K562 (cell line): Measurements from ENCODE around the gene TPD52L1. TPM values are rescaled to one million over a fixed set of nuclear protein-coding genes. Genes with fewer than 3 reads are reported as not detected.
A peak's percentile ranks its signal among the peaks of the same experiment; 100 is the strongest.

Experiments used
- ATAC-seq: fragments of 200-7000 bp; cut with Tn5 transposase; 3 replicates; pipeline ENCODE4 v1.9.1; 2020; ENCODE audit warnings: moderate library complexity
- BruUV-seq: library from RNA; stranded (reverse); fragments of 400-500 nt; replicated peaks from 2 replicates; lab custom pipeline; 2021; lab: Mats Ljungman, UMichigan
- CTCF ChIA-PET: fragments of 300-600 bp; formaldehyde crosslinking; extraction: SDS; loops from one replicate; lab custom pipeline; 2021; ENCODE audit warnings: low intra/inter-chr PET ratio; lab: Yijun Ruan, JAX
- POLR2A ChIA-PET: fragments of 300-600, 350-650 bp; sonication (Branson Sonifier 250); formaldehyde crosslinking; extraction: SDS; loops from one replicate; lab custom pipeline; 2021; ENCODE audit warnings: antibody characterized with exemption, inconsistent platforms; lab: Yijun Ruan, JAX
- DNase-seq, 4 experiments: peaks; one replicate each; pipeline versions ENCODE4 v3.0.0 to v3.0.0-alpha.2; 2011 to 2018; ENCODE audit warnings: low spot score in 3 of 4, mixed read lengths in 3 of 4; ENCODE audit errors: extremely low read depth in 1 of 4
- FAIRE-seq: peaks from 2 replicates; lab custom pipeline; 2011; peaks lifted over from hg19 to GRCh38; lab: Jason Lieb, UNC
- H2AFZ ChIP-seq: 2 replicates; pipeline ENCODE4 v1.6.0; 2011; ENCODE audit warnings: low read depth, low read length, control low read depth, inconsistent platforms
- H3K27ac ChIP-seq: fragments of 200-600 bp; 3 replicates; pipeline ENCODE4 v1.8.0; 2011; ENCODE audit warnings: low read depth, mild to moderate bottlenecking, control low read depth, inconsistent platforms, low read length, moderate library complexity, mixed read lengths; ENCODE audit errors: extremely low read depth
- H3K27me3 ChIP-seq, 2 experiments: fragments of 300-600 bp in 1 of 2; 2 replicates in 1 of 2; 3 replicates in 1 of 2; pipeline versions ENCODE4 v1.6.0 to v1.8.0; 2011; ENCODE audit warnings: inconsistent platforms in 2 of 2, low read length in 2 of 2, mild to moderate bottlenecking in 1 of 2, mixed read lengths in 1 of 2, moderate library complexity in 1 of 2; ENCODE audit not compliant: control insufficient read depth in 2 of 2, insufficient read depth in 2 of 2
- H3K36me3 ChIP-seq: fragments of 300-600 bp; 3 replicates; pipeline ENCODE4 v1.8.0; 2011; ENCODE audit warnings: mild to moderate bottlenecking, low read length, inconsistent platforms; ENCODE audit not compliant: control insufficient read depth, insufficient read depth
- H3K4me1 ChIP-seq, 2 experiments: fragments of 200-600 bp in 1 of 2; replicated peaks in 1 of 2; 2 replicates in 1 of 2; 3 replicates in 1 of 2; pipeline versions ENCODE4 v1.5.1 to v1.8.0; 2011; ENCODE audit warnings: inconsistent platforms in 2 of 2, low read length in 2 of 2, mild to moderate bottlenecking in 1 of 2, mixed read lengths in 1 of 2, moderate library complexity in 1 of 2; ENCODE audit not compliant: control insufficient read depth in 2 of 2, insufficient read depth in 2 of 2
- H3K4me2 ChIP-seq: 2 replicates; pipeline ENCODE4 v1.6.1; 2011; ENCODE audit warnings: low read length, control low read depth, inconsistent platforms, mixed read lengths; ENCODE audit not compliant: insufficient read depth
- H3K4me3 ChIP-seq: fragments of 200-600 bp; sonication (generic), shearing (Covaris generic); 2 replicates; pipeline ENCODE4 v1.5.1; 2016; ENCODE audit warnings: control low read depth, inconsistent platforms
- H3K79me2 ChIP-seq: fragments of 200-600 bp; 3 replicates; pipeline ENCODE4 v1.8.0; 2011; ENCODE audit warnings: low read length, inconsistent platforms; ENCODE audit not compliant: control insufficient read depth, insufficient read depth
- H3K9ac ChIP-seq, 2 experiments: 2 replicates each; pipeline versions ENCODE4 v1.6.0 to v1.6.1; 2011; ENCODE audit warnings: low read depth in 2 of 2, low read length in 2 of 2, control low read depth in 1 of 2, inconsistent platforms in 1 of 2, mild to moderate bottlenecking in 1 of 2, mixed read lengths in 1 of 2; ENCODE audit not compliant: insufficient read depth in 1 of 2
- H3K9me1 ChIP-seq: one replicate; pipeline ENCODE4 v1.6.0; 2011; ENCODE audit warnings: inconsistent platforms, mild to moderate bottlenecking, low read length, moderate library complexity; ENCODE audit not compliant: control insufficient read depth, insufficient read depth
- H3K9me3 ChIP-seq: replicated peaks from 2 replicates; pipeline ENCODE4 v1.5.1; 2011; ENCODE audit warnings: low read depth, low read length, inconsistent platforms; ENCODE audit not compliant: control insufficient read depth, insufficient read depth
- H4K20me1 ChIP-seq: replicated peaks from 2 replicates; pipeline ENCODE4 v1.6.1; 2011; ENCODE audit warnings: low read length, inconsistent platforms, mixed read lengths; ENCODE audit not compliant: control insufficient read depth, insufficient read depth
- CC2D1A ChIP-seq: fragments of 450-650 bp; IDR thresholded peaks from 2 replicates; pipeline ENCODE4 v1.6.1; 2017; ENCODE audit warnings: mild to moderate bottlenecking
- HDGF ChIP-seq: fragments of 450-650 bp; IDR thresholded peaks from 2 replicates; pipeline ENCODE4 v1.6.1; 2016
- NFIC ChIP-seq: fragments of 450-650 bp; IDR thresholded peaks from 2 replicates; pipeline ENCODE4 v1.6.1; 2017; ENCODE audit warnings: mild to moderate bottlenecking, inconsistent platforms
- PRPF4 ChIP-seq: fragments of 200-400 bp; formaldehyde crosslinking; IDR thresholded peaks from one replicate; pipeline ENCODE4 v1.6.1; 2017; ENCODE audit warnings: low read length, low read depth, mild to moderate bottlenecking; ENCODE audit not compliant: insufficient read depth, poor library complexity, severe bottlenecking
- RAD51 ChIP-seq: fragments of 450-650 bp; IDR thresholded peaks from 2 replicates; pipeline ENCODE4 v1.7.1; 2016; ENCODE audit warnings: low read depth, mild to moderate bottlenecking, borderline replicate concordance
- RBM22 ChIP-seq: fragments of 200-400 bp; formaldehyde crosslinking; IDR thresholded peaks from 2 replicates; pipeline ENCODE4 v1.6.1; 2018; ENCODE audit warnings: low read length, low read depth; ENCODE audit not compliant: poor library complexity, severe bottlenecking
- SAP30 ChIP-seq: fragments of 200-600 bp; sonication (generic); IDR thresholded peaks from 2 replicates; pipeline ENCODE4 v1.6.1; 2012; ENCODE audit warnings: borderline replicate concordance, low read depth, mild to moderate bottlenecking, moderate library complexity, low read length, control low read depth, inconsistent platforms; ENCODE audit not compliant: insufficient read depth, poor library complexity, severe bottlenecking
- TEAD4 ChIP-seq, 2 experiments: sonication (generic) in 1 of 2; formaldehyde crosslinking in 1 of 2; IDR thresholded peaks; 2 replicates each; pipeline versions ENCODE4 v1.6.1 to v1.8.0; 2012 to 2022; ENCODE audit warnings: borderline replicate concordance in 1 of 2, inconsistent platforms in 1 of 2, low read length in 1 of 2, mild to moderate bottlenecking in 1 of 2, missing genetic modification reagents in 1 of 2
- ZNF134 ChIP-seq: fragments of 250-450 bp; sonication (Bioruptor Pico); conservative IDR thresholded peaks from 2 replicates; pipeline ENCODE4 v1.4.0; 2020
- ZNF384 ChIP-seq: IDR thresholded peaks from 2 replicates; pipeline ENCODE4 v1.6.1; 2012; ENCODE audit warnings: low read depth, low read length, improper control_type of control experiment
- ZNF592 ChIP-seq: fragments of 450-650 bp; IDR thresholded peaks from 2 replicates; pipeline ENCODE4 v1.6.1; 2017; ENCODE audit warnings: antibody characterized with exemption, mild to moderate bottlenecking
- WGBS: fragments of 100-300 bp; shearing (Covaris generic); methylation state at CpG from one replicate; pipeline ENCODE4 v1.1.6; 2016; ENCODE audit warnings: low coverage, mixed read lengths; ENCODE audit not compliant: insufficient coverage; ENCODE audit errors: missing lambda C conversion rate; 5-methylcytosine and 5-hydroxymethylcytosine counted together
- in situ Hi-C: fragments of 300-500 bp; cut with MboI; formaldehyde crosslinking; loops from 4 replicates; pipeline ENCODE4 v1.15.0; 2018; ENCODE audit warnings: inconsistent platforms, mixed read lengths
- intact Hi-C: fragments of 100-400 bp; cut with micrococcal nuclease; formaldehyde crosslinking; loops from 2 replicates; pipeline ENCODE4 v1.14.2; 2022
- polyA plus RNA-seq, 8 experiments: library from polyadenylated mRNA; depleted of rRNA in 4 of 8; stranded (reverse) in 5 of 8; unstranded in 3 of 8; fragments of >200 nt; fragmentation: Nextera tagmentation in 2 of 8; fragmentation: Illumina TruSeq in 1 of 8; extraction: Ambion mirVana in 2 of 8; extraction: Trizol in 1 of 8; gene quantifications; 2 replicates each; pipeline versions ENCODE4 v1.2.1 to v1.2.3, GENCODE V29; 2011 to 2014; ENCODE audit warnings: inconsistent platforms in 1 of 8, missing spikeins in 1 of 8
- total RNA-seq, 7 experiments: library from RNA; depleted of rRNA in 6 of 7; stranded (reverse); fragments of >200 nt in 6 of 7; fragmentation: Illumina TruSeq in 2 of 7; extraction: Trizol in 2 of 7; gene quantifications; 2 replicates each; pipeline versions ENCODE4 v1.2.1 to v1.2.3, GENCODE V29; 2011 to 2021; ENCODE audit warnings: low replicate concordance in 1 of 7

The TPD52L1 gene
- total and polyA plus RNA-seq, 9 of the 15 experiments (the other 6 are each of a cell fraction or from before 2014, with no cell fraction given), result 12.9 to 149 (median 75.7) TPM

GRCh38 chr6:125307150-125307838 lies 153.7 kb downstream of the TPD52L1 start (continued):
- peak; percentile 87 for TF ChIP-seq ZNF592

GRCh38 chr6:125307964-125308615 lies 154.5 kb downstream of the TPD52L1 start:
- FAIRE-seq (peak; percentile 57), DNase-seq (peak in 1 of 4 experiments; percentile 42), ATAC-seq (0 out of 3 replicates have a peak, but pooled peaks have one; percentile 3)
- intact Hi-C loops, result loop anchor here (2.0 to 5.0 kb wide), 2 partner anchors 115 to 649 kb away; partner anchors contain the start of gene HINT3
- H3K36me3 ChIP-seq, result no peaks in the 10 kb centered on the region
- no peaks in the 10 kb centered on the region for H3K27me3 ChIP-seq
- in situ Hi-C loops, result loop anchor here (10.0 kb wide), 1 partner anchor 433 kb away; no protein-coding TSS in a partner anchor
- WGBS, result 13% methylated on average over 6 of the region's 6 CpGs
- no peak overlapping the region for H3K4me3 ChIP-seq
- H3K9ac ChIP-seq, result peak overlapping the region in 1 of 2 experiments; percentile 57; a peak in 2 of 4 replicates
- H3K9me1 ChIP-seq, result no peaks in the 10 kb centered on the region
- H3K4me1 ChIP-seq, result peaks cover 6 to 37% of the 10 kb centered on the region in 2 experiments; a peak in 4 of 5 replicates
- peak overlapping the region; percentile 84 for H3K27ac ChIP-seq
- H3K79me2 ChIP-seq, result no peaks in the 10 kb centered on the region
- peak overlapping the region; percentile 57 for H2AFZ ChIP-seq
- peak overlapping the region; percentile 14; the same call in 1 of the 2 replicates for H3K4me2 ChIP-seq
- BruUV-seq, result no TSS peak
- CTCF ChIA-PET, result interaction anchor here (0.6 kb wide), 1 partner anchor 221 kb away, joined by 5 read pairs; no protein-coding TSS in a partner anchor
- POLR2A ChIA-PET, result no interaction called here
- H3K9me3 ChIP-seq, result 0 out of 2 replicates have a peak, but pooled peaks cover 3% of the 10 kb centered on the region
- no peaks in the 10 kb centered on the region for H4K20me1 ChIP-seq
- no peak for TF ChIP-seq PRPF4
- no peak for TF ChIP-seq ZNF134 (CRISPR knock-in tag)
- no peak for TF ChIP-seq HDGF
- TF ChIP-seq TEAD4 (IDR thresholded peaks at IDR 0.05; ENCODE audit: low read length), result peak; percentile 56
- TF ChIP-seq TEAD4 (CRISPR knock-in tag; IDR thresholded peaks at IDR 0.05; ENCODE audit: borderline replicate concordance), result no peak
- TF ChIP-seq RBM22, result no peak
- TF ChIP-seq ZNF384, result no peak
- TF ChIP-seq NFIC, result peak; percentile 66
- no peak for TF ChIP-seq RAD51
- TF ChIP-seq CC2D1A, result no peak
- TF ChIP-seq SAP30, result no peak
